Fibroblast of upper back skin (primary cell): Measurements from ENCODE around the gene TENM3.

Experiments used
- DNase-seq: peaks from one replicate; pipeline ENCODE4 v3.0.0-alpha.2; 2013

The TENM3 gene

GRCh38 chr4:182532441-182532840, 289.2 kb downstream of the TENM3 start:
- DNase-seq: no peak

- peak; percentile 45 for DNase-seq
These were observed 290.8 kb downstream of the TENM3 start for GRCh38 chr4:182533964-182534363.

DNA sequence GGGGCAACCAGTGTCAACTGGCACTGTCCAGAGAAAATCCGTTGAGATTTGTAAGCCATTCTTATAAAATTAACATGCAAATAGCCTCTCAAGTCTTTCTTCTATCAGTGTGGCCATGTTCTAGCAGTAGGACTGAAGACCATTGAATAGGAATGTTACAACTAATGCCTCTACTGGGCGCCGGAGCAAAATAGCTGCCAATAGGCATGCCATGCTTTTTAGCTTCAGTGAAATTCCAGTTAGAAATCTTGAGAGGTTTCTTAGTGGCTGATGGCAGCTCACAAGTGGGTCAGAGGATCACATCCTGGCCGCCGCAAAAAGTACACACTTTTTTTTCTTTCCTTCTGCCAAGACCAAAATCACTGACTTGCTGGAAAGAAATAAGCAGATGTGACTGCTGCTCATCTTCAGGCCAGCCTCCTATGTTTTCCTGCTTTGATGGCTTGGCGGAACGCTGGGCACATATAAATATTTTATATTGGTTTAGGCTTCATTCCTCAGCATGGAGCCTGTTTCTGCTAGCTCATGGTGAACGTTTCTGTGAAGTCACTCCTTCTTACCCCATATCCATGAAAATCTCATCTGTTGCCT, 293.1 kb downstream of the TENM3 start:
- DNase-seq: no peak

- no peak for DNase-seq
These were observed 294.0 kb downstream of the TENM3 start for GRCh38 chr4:182537031-182537795.

GRCh38 chr4:182538031-182538430, 294.8 kb downstream of the TENM3 start:
- no peak for DNase-seq

- no peak for DNase-seq
These were observed 297.3 kb downstream of the TENM3 start for GRCh38 chr4:182540496-182540895.

GRCh38 chr4:182547435-182547834, 304.2 kb downstream of the TENM3 start:
- no peak for DNase-seq

GRCh38 chr4:182548156-182548555, 305.0 kb downstream of the TENM3 start:
- no peak for DNase-seq

- no peak for DNase-seq
These were observed 306.2 kb downstream of the TENM3 start for GRCh38 chr4:182549356-182549755.

GRCh38 chr4:182552948-182553347, 309.7 kb downstream of the TENM3 start:
- DNase-seq: no peak

- DNase-seq: no peak
These were observed 310.5 kb downstream of the TENM3 start for GRCh38 chr4:182553653-182554052.

GRCh38 chr4:182554736-182555135, 311.5 kb downstream of the TENM3 start:
- peak; percentile 26 for DNase-seq

GRCh38 chr4:182555997-182556418, 312.8 kb downstream of the TENM3 start:
- DNase-seq: peak; percentile 76

- DNase-seq: no peak
These were observed 313.4 kb downstream of the TENM3 start for GRCh38 chr4:182556580-182556979.

GRCh38 chr4:182560358-182560757, 317.2 kb downstream of the TENM3 start:
- DNase-seq: peak; percentile 53

GRCh38 chr4:182562350-182562749, 319.1 kb downstream of the TENM3 start:
- DNase-seq: no peak

GRCh38 chr4:182564724-182565369, 321.6 kb downstream of the TENM3 start:
- peak; percentile 24 for DNase-seq

DNA sequence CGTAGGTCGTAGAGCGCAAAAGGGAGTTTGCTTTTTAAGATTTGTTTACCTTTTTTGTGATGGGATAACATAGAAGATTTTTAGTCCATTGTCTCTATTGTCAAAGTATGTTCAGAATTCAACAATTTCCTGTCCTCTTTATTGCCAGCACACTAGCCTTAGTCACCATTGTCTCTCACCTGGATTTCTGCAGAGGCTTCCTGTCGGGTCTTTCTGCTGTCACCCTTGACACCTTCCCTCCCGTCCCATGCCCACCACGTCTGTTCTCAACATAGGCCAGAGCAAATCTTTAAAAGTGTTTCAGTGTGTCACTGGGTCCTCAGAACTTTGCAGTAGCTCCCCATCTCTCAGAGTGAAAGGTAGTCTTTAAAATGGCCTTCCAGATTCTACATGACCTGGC, 323.9 kb downstream of the TENM3 start:
- DNase-seq: no peak

DNA sequence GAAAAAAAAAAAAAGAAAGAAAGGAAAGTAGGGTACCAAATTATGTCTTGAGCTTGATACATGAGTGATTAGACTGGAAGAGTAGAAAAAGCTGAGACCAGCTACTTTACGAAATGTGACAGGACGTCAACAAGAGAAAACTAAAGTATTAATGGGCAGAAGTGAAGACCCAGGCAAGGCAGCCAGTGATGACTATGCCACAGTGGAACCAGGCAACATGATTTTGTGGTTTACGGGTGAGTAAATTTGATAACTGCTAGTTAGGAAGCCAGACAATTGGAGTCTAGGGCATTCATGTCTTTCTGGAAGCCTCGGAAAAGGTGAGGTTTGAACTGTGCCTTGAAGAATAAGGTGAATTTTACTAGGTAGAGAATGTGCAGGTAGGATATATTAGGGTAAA, 326.4 kb downstream of the TENM3 start:
- no peak for DNase-seq

DNA sequence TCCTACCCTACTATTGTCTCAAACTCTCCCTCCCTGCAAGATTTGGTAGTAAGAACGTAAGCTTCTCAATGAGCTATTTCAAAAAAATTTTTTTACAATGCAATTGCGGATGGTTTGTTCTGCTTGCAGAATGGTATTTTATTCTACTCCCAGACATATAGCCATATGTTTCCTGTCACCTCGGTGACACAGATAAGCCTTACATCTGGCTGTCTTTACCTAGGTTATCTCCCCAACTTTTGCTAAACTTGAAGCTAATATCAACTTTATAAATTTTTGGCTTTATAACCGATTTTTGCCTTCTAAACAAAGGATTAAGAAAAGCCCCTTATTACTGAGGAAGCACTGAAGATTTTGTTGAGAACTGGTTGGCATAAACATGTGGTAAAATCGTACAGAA, 331.5 kb downstream of the TENM3 start:
- DNase-seq: no peak

- DNase-seq: no peak
These were observed 332.0 kb downstream of the TENM3 start for GRCh38 chr4:182575225-182575624.

GRCh38 chr4:182576601-182577289, 333.5 kb downstream of the TENM3 start:
- no peak for DNase-seq

DNA sequence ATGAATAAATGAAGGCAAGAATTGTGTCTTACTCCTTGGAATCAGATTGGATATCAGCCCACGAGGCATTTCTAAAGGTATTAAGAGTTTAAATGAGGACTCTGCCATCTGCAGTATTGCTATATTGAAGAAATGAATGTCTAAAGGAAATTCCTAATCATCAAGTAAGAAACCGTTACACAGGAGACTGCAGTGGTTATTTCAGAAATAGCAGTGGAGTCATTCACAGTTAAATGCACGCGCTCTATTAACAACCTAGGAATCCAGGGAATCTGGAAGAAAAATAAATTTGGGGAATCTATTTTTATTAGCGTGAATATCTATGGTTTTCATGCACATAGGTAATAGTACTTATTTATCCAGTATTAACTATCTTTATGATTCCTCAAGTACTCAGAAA, 334.2 kb downstream of the TENM3 start:
- peak; percentile 19 for DNase-seq

DNA sequence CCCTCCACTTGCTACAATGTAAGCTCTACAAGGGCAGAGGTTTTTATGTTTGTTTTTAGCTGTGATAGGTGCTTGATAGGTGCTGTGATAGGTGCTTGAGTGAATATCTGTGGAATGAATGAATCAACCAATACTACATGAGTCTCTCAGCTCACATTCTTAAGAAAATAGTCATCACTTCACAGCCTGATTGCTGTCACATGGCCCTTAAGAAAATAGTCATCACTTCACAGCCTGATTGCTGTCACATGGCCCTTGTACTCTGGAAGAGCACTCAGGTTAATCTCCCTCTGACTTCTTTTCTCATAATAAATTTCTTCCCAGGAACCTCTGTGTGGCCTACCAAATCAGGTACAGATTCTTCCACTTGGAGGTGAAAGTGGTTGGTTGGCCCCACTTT, 335.2 kb downstream of the TENM3 start:
- peak; percentile 70 for DNase-seq
